HFF-Myc (cell line): Measurements from ENCODE around the gene STK32C.

Source experiments
- DNase-seq: peaks from one replicate; pipeline ENCODE4 v3.0.0-alpha.2; 2011; ENCODE audit warnings: low read depth; ENCODE audit errors: extremely low read depth
- H3K4me3 ChIP-seq: replicated peaks from 2 replicates; pipeline ENCODE4 v1.5.1; 2011; ENCODE audit warnings: low read depth, mild to moderate bottlenecking, control low read depth, low read length
- CTCF ChIP-seq: IDR thresholded peaks from 2 replicates; pipeline ENCODE4 v1.5.1; 2012; ENCODE audit warnings: mild to moderate bottlenecking, low read depth, low read length, control low read depth; ENCODE audit errors: missing control alignments

STK32C gene

GRCh38 chr10:132202070-132202970 is 105.4 kb downstream of the STK32C start:
- H3K4me3 ChIP-seq: no peak overlapping the region
- no peak for DNase-seq
- no peak for TF ChIP-seq CTCF

- no peak for DNase-seq
- TF ChIP-seq CTCF: no peak
Measured at GRCh38 chr10:132201111-132201969, 106.4 kb downstream of the STK32C start.

GRCh38 chr10:132200344-132201110 is 107.2 kb downstream of the STK32C start:
- TF ChIP-seq CTCF: no peak
- DNase-seq: no peak
- no peak overlapping the region for H3K4me3 ChIP-seq

More at GRCh38 chr10:132201111-132201969, 106.4 kb downstream of the STK32C start:
- H3K4me3 ChIP-seq: no peak overlapping the region

GRCh38 chr10:132199854-132200311 is 107.9 kb downstream of the STK32C start:
- TF ChIP-seq CTCF: no peak
- H3K4me3 ChIP-seq: no peak overlapping the region
- DNase-seq: no peak

GRCh38 chr10:132199268-132199853 is 108.4 kb downstream of the STK32C start:
- H3K4me3 ChIP-seq: no peak overlapping the region
- no peak for DNase-seq
- no peak for TF ChIP-seq CTCF
